ENCODE measurements around the gene IGLON5. TPM values are rescaled to one million over a fixed set of nuclear protein-coding genes. Genes with fewer than 3 reads are reported as not detected.
A peak's percentile ranks its signal among the peaks of the same experiment; 100 is the strongest.

Gene IGLON5
- total RNA-seq, 4 donors from 2014 or later, result not detected

DNA sequence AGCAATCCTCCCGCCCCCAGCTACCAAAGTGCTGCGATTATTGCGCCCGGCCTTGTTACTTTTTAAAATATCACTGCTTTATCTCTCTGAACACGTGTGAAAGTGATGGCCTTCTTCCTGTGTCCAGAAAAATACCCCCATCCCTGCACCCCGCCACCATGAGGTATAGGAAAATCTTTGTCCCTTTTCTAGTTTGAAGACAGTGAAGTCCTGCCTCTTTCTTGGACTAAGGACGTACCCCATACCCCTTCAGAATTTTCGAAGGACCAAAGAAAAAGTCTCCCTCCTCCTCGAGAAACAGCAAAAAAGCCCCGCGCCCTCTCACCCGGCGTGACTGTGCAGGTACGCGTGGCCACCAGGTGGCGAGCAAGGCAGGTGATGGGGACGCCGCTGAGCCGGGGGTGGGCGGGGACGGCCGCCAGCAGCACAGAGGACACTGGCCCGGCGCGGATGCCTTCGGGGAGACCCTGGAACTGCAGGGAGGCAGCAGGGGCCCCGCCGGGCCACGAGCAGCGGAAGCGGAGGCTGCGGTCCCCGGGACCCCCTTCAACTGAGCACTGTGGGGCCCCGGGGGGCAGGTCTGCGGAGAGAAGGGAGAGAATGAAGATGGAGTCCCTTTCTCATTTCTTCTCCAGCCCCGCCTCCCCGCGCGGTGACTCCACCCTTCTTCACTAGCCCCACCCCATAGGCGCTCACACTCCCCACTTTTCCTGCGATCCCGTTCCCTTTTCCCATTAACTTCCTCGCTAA, 27.3 kb downstream of the IGLON5 start:
- no peak for TF ChIP-seq POLR2A (IDR thresholded peaks at IDR 0.05)
- TF ChIP-seq CTCF (IDR thresholded peaks at IDR 0.05 in 4 of 5, conservative IDR thresholded peaks at IDR 0.05 in 1 of 5), result peak; percentile 45 to 92 (median 85)
- Histone ChIP-seq H3K27me3 (peaks cover 0 to 9% (median 0%) of the 10 kb centered on the region in 3 donors), H3K9me3 (no peaks in the 10 kb centered on the region), H3K4me1 (peaks cover 4 to 17% of the 10 kb centered on the region in 2 donors), H3K36me3 (no peaks in the 10 kb centered on the region), H3K4me3 (peak overlapping the region; percentile 49 to 60 (median 55)), H3K27ac (peak overlapping the region in 2 of 4 donors; percentile 39 to 59)
- peak; percentile 36 to 48 for DNase-seq
- in situ Hi-C loops (cut with MboI; ENCODE audit: low sequenced_read_pairs in 4 of 4), result loop anchor here in 1 of 4 donors (5.0 kb wide), 1 partner anchor 59 kb away; no protein-coding TSS in a partner anchor
- peak; percentile 47 to 54 for ATAC-seq
- intact Hi-C loops (cut with DNase I; ENCODE audit: low total_unique reads), result loop anchor here (1.0 to 5.0 kb wide), 5 partner anchors 29 to 256 kb away; partner anchors contain the start of gene ZNF175

DNA sequence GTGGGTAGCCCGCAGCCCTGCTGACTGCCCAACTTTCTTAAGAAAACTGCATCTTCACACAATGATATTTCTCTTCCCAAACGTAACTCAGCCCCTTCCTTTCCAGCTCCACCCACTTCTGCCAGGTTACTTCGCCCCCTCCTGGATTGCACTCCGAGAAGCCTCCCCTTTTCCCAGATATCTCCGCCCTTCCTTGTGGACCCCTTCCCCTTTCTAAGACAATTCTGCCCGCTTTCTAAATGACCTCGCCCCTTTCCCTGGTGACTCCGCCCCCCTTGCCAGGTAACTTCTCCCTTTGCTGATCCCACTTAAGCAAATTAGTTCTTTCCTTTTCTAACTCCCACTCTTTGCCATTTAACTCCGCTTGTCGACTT, 27.9 kb downstream of the IGLON5 start:
- peak in 1 of 2 donors; percentile 3 for ATAC-seq
- Histone ChIP-seq H3K9me3 (no peaks in the 10 kb centered on the region), H3K27ac (peak overlapping the region in 3 of 4 donors; percentile 9 to 59 (median 39))

GRCh38 chr19:51339687-51340656, 28.5 kb downstream of the IGLON5 start:
- Histone ChIP-seq H3K9me3 (no peaks in the 10 kb centered on the region), H3K27ac (peak overlapping the region; percentile 45 to 65 (median 56)), H3K4me3 (peak overlapping the region; percentile 49 to 60 (median 55)), H3K36me3 (peaks cover 0 to 6% of the 10 kb centered on the region in 2 donors), H3K27me3 (peaks cover 0 to 9% (median 0%) of the 10 kb centered on the region in 3 donors), H3K4me1 (peaks cover 4 to 17% of the 10 kb centered on the region in 2 donors)
- DNase-seq (peak; percentile 94 to 97), ATAC-seq (peak; percentile 90 to 91)
- TF ChIP-seq POLR2A (IDR thresholded peaks at IDR 0.05) (peak; percentile 65 to 69), CTCF (IDR thresholded peaks at IDR 0.05 in 4 of 5, conservative IDR thresholded peaks at IDR 0.05 in 1 of 5) (peak; percentile 10 to 57 (median 36))
- in situ Hi-C loops (cut with MboI; ENCODE audit: low sequenced_read_pairs in 4 of 4), result loop anchor here in 1 of 4 donors (5.0 kb wide), 1 partner anchor 57 kb away; no protein-coding TSS in a partner anchor
- intact Hi-C loops (cut with DNase I; ENCODE audit: low total_unique reads), result loop anchor here (1.0 to 5.0 kb wide), 4 partner anchors 27 to 254 kb away; partner anchors contain the start of gene ZNF175

More for the DNA sequence above, 27.9 kb downstream of the IGLON5 start:
- no peak for DNase-seq
- Histone ChIP-seq H3K27me3 (peaks cover 0 to 9% (median 0%) of the 10 kb centered on the region in 3 donors), H3K4me3 (peak overlapping the region; percentile 49 to 60 (median 55)), H3K4me1 (peaks cover 4 to 17% of the 10 kb centered on the region in 2 donors), H3K36me3 (no peaks in the 10 kb centered on the region)
- TF ChIP-seq POLR2A (IDR thresholded peaks at IDR 0.05), result no peak
- intact Hi-C loops (cut with DNase I; ENCODE audit: low total_unique reads) (loop anchor here (1.0 to 5.0 kb wide), 4 partner anchors 28 to 255 kb away; partner anchors contain the start of gene ZNF175), in situ Hi-C loops (cut with MboI; ENCODE audit: low sequenced_read_pairs in 4 of 4) (loop anchor here in 1 of 4 donors (5.0 kb wide), 1 partner anchor 58 kb away; no protein-coding TSS in a partner anchor)

DNA sequence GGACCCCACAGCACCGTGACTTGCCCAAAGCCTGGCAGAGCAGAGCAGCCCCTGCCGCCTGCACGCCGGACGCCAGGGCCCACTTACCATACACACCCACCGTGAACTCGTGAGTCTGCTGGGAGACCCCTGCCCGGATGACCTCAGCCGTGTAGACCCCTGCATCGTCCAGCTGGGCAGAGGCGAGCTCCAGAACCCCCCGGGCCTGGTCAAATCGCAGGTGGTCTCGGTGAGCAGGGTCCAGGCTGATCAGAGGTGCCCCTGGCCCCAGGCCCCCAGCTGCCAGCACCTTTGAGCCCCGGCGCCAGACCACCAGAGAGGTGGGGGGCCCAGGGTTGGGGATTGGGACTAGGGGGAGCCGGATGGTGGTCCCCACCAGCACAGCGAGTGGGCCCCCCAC, 29.6 kb downstream of the IGLON5 start:
- ATAC-seq, result no peak
- H3K27ac ChIP-seq, result no peak overlapping the region
- peaks cover 0 to 9% (median 0%) of the 10 kb centered on the region in 3 donors for H3K27me3 ChIP-seq
- H3K4me1 ChIP-seq, result peaks cover 4 to 17% of the 10 kb centered on the region in 2 donors
- H3K9me3 ChIP-seq, result no peaks in the 10 kb centered on the region
- H3K4me3 ChIP-seq, result no peak overlapping the region
- H3K36me3 ChIP-seq, result peaks cover 0 to 13% of the 10 kb centered on the region in 2 donors
- intact Hi-C loops (cut with DNase I; ENCODE audit: low total_unique reads) (no loop called here), in situ Hi-C loops (cut with MboI; ENCODE audit: low sequenced_read_pairs in 4 of 4) (no loop called here)
- TF ChIP-seq CTCF (IDR thresholded peaks at IDR 0.05 in 4 of 5, conservative IDR thresholded peaks at IDR 0.05 in 1 of 5) (no peak), POLR2A (IDR thresholded peaks at IDR 0.05) (no peak)
- DNase-seq, result no peak
